HepG2 (cell line): ENCODE measurements around the gene MYO15A. TPM values are rescaled to one million over a fixed set of nuclear protein-coding genes. Genes with fewer than 3 reads are reported as not detected.

Experiments used
- ATF7-NPFF ChIP-seq: sonication (generic); formaldehyde crosslinking; IDR thresholded peaks from 2 replicates; pipeline ENCODE4 v1.8.1; 2023; ENCODE audit warnings: mild to moderate bottlenecking, low read depth, missing genetic modification reagents, moderate library complexity
- BCL6 ChIP-seq: IDR thresholded peaks from 2 replicates; pipeline ENCODE4 v1.6.1; 2016; ENCODE audit warnings: missing genetic modification reagents, missing compliant biosample characterization
- CEBPB ChIP-seq: IDR thresholded peaks from 2 replicates; pipeline ENCODE4 v1.6.1; 2011; ENCODE audit warnings: low read depth, low read length, improper control_type of control experiment, borderline replicate concordance
- FOXC1 ChIP-seq: sonication (generic); formaldehyde crosslinking; IDR thresholded peaks from 2 replicates; pipeline ENCODE4 v1.8.0; 2022; ENCODE audit warnings: mild to moderate bottlenecking, missing genetic modification reagents, borderline replicate concordance
- IRX3 ChIP-seq: sonication (generic); formaldehyde crosslinking; IDR thresholded peaks from 2 replicates; pipeline ENCODE4 v1.8.1; 2023; ENCODE audit warnings: mild to moderate bottlenecking, low read depth, missing genetic modification reagents, borderline replicate concordance
- JDP2 ChIP-seq: sonication (generic); formaldehyde crosslinking; IDR thresholded peaks from 2 replicates; pipeline ENCODE4 v1.8.1; 2022; ENCODE audit warnings: missing genetic modification reagents, borderline replicate concordance
- KDM1A ChIP-seq: IDR thresholded peaks from 2 replicates; pipeline ENCODE4 v1.6.1; 2016; ENCODE audit warnings: missing compliant biosample characterization
- NFE2L2 ChIP-seq: fragments of 150-350 bp; IDR thresholded peaks from 2 replicates; pipeline ENCODE4 v1.6.1; 2014; ENCODE audit warnings: low read length
- PITX1 ChIP-seq: sonication (generic); formaldehyde crosslinking; IDR thresholded peaks from 2 replicates; pipeline ENCODE4 v1.5.1; 2020; ENCODE audit warnings: mild to moderate bottlenecking, missing genetic modification reagents
- RFX5 ChIP-seq: IDR thresholded peaks from 2 replicates; pipeline ENCODE4 v1.6.1; 2011; ENCODE audit warnings: low read depth, low read length, improper control_type of control experiment
- SNAPC2 ChIP-seq: sonication (generic); formaldehyde crosslinking; IDR thresholded peaks from 2 replicates; pipeline ENCODE4 v1.8.1; 2022; ENCODE audit warnings: mild to moderate bottlenecking, missing genetic modification reagents
- TAF1 ChIP-seq: sonication (generic); formaldehyde crosslinking; IDR thresholded peaks from 2 replicates; pipeline ENCODE4 v1.4.0; 2020; ENCODE audit warnings: missing genetic modification reagents
- YEATS2 ChIP-seq: sonication (generic); formaldehyde crosslinking; IDR thresholded peaks from 2 replicates; pipeline ENCODE4 v1.4.0; 2020; ENCODE audit warnings: missing genetic modification reagents, borderline replicate concordance
- ZFP1 ChIP-seq: IDR thresholded peaks from 2 replicates; pipeline ENCODE4 v1.6.1; 2016
- ZKSCAN5 ChIP-seq: sonication (generic); formaldehyde crosslinking; IDR thresholded peaks from 2 replicates; pipeline ENCODE4 v1.5.1; 2020; ENCODE audit warnings: mild to moderate bottlenecking, missing genetic modification reagents
- ZNF333 ChIP-seq: sonication (generic); formaldehyde crosslinking; IDR thresholded peaks from 2 replicates; pipeline ENCODE4 v1.4.0; 2020; ENCODE audit warnings: mild to moderate bottlenecking, missing genetic modification reagents, borderline replicate concordance
- ZNF619 ChIP-seq: sonication (generic); formaldehyde crosslinking; IDR thresholded peaks from 2 replicates; pipeline ENCODE4 v1.4.0; 2020; ENCODE audit warnings: mild to moderate bottlenecking, missing genetic modification reagents
- ZNF777 ChIP-seq: sonication (generic); formaldehyde crosslinking; IDR thresholded peaks from 2 replicates; pipeline ENCODE4 v1.4.0; 2020; ENCODE audit warnings: missing genetic modification reagents
- ZSCAN12 ChIP-seq: sonication (generic); formaldehyde crosslinking; IDR thresholded peaks from 2 replicates; pipeline ENCODE4 v1.9.0; 2021; ENCODE audit warnings: mild to moderate bottlenecking, missing genetic modification reagents
- polyA plus RNA-seq, 8 experiments: library from polyadenylated mRNA; depleted of rRNA in 3 of 8; stranded (reverse) in 7 of 8; unstranded in 1 of 8; fragments of >200 nt; fragmentation: Illumina TruSeq in 4 of 8; extraction: Trizol in 4 of 8; gene quantifications; 2 replicates each; pipeline versions ENCODE4 v1.2.1 to v1.2.3, GENCODE V29; 2011 to 2016; ENCODE audit warnings: low read depth in 4 of 8, missing spikeins in 1 of 8, mixed read lengths in 1 of 8; ENCODE audit not compliant: insufficient read depth in 1 of 8
- total RNA-seq, 5 experiments: library from RNA; depleted of rRNA; stranded (reverse); fragments of >200 nt; fragmentation: Illumina TruSeq; extraction: Trizol; gene quantifications; 2 replicates each; pipeline ENCODE4 v1.2.3, GENCODE V29; 2016; ENCODE audit warnings: low read depth in 1 of 5
- TF ChIP-seq, protein P1 (sequence below): sonication (generic); formaldehyde crosslinking; IDR thresholded peaks from 2 replicates; pipeline ENCODE4 v1.5.1; 2020; ENCODE audit warnings: mild to moderate bottlenecking, missing genetic modification reagents, moderate library complexity
- TF ChIP-seq, protein P2 (sequence below): sonication (generic); formaldehyde crosslinking; IDR thresholded peaks from 2 replicates; pipeline ENCODE4 v1.8.0; 2022; ENCODE audit warnings: mild to moderate bottlenecking, missing genetic modification reagents, moderate library complexity
- TF ChIP-seq, protein P3 (sequence below): sonication (generic); formaldehyde crosslinking; IDR thresholded peaks from 2 replicates; pipeline ENCODE4 v1.8.0; 2022; ENCODE audit warnings: missing genetic modification reagents, mild to moderate bottlenecking, borderline replicate concordance
- TF ChIP-seq, protein P4 (sequence below): sonication (generic); formaldehyde crosslinking; IDR thresholded peaks from 2 replicates; pipeline ENCODE4 v1.4.0; 2020; ENCODE audit warnings: missing genetic modification reagents
- TF ChIP-seq, protein P5 (sequence below): sonication (generic); formaldehyde crosslinking; IDR thresholded peaks from 2 replicates; pipeline ENCODE4 v1.4.0; 2020; ENCODE audit warnings: missing genetic modification reagents

Gene MYO15A
- total and polyA plus RNA-seq, 2 of the 13 experiments (the other 11 are each of a cell fraction or from before 2014, with no cell fraction given) = 0.07 to 0.20 TPM

DNA sequence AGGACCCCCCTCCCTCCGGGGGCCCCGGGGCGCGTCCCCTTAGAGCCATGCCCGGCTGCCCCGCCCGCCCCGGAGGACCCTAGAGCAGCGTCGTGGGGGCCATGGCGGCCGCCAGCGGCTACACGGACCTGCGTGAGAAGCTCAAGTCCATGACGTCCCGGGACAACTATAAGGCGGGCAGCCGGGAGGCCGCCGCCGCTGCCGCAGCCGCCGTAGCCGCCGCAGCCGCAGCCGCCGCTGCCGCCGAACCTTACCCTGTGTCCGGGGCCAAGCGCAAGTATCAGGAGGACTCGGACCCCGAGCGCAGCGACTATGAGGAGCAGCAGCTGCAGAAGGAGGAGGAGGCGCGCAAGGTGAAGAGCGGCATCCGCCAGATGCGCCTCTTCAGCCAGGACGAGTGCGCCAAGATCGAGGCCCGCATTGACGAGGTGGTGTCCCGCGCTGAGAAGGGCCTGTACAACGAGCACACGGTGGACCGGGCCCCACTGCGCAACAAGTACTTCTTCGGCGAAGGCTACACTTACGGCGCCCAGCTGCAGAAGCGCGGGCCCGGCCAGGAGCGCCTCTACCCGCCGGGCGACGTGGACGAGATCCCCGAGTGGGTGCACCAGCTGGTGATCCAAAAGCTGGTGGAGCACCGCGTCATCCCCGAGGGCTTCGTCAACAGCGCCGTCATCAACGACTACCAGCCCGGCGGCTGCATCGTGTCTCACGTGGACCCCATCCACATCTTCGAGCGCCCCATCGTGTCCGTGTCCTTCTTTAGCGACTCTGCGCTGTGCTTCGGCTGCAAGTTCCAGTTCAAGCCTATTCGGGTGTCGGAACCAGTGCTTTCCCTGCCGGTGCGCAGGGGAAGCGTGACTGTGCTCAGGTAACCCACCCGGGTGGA, 75.8 kb downstream of the MYO15A start (continued):
- TF ChIP-seq, protein P1, sequence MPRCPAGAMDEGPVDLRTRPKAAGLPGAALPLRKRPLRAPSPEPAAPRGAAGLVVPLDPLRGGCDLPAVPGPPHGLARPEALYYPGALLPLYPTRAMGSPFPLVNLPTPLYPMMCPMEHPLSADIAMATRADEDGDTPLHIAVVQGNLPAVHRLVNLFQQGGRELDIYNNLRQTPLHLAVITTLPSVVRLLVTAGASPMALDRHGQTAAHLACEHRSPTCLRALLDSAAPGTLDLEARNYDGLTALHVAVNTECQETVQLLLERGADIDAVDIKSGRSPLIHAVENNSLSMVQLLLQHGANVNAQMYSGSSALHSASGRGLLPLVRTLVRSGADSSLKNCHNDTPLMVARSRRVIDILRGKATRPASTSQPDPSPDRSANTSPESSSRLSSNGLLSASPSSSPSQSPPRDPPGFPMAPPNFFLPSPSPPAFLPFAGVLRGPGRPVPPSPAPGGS (CRISPR knock-in tag) = 0 out of 2 replicates have a peak, but pooled peaks have one; percentile 36
- TF ChIP-seq BCL6 (0 out of 2 replicates have a peak, but pooled peaks have one; percentile 10), RFX5 (no peak), KDM1A (CRISPR knock-in tag) (no peak), JDP2 (CRISPR knock-in tag) (no peak), ZNF333 (CRISPR knock-in tag) (no peak; the same call in 1 of the 2 replicates), YEATS2 (CRISPR knock-in tag) (no peak), PITX1 (CRISPR knock-in tag) (0 out of 2 replicates have a peak, but pooled peaks have one; percentile 46), SNAPC2 (CRISPR knock-in tag) (no peak), TAF1 (no peak; the same call in 1 of the 2 replicates), ATF7-NPFF (CRISPR knock-in tag) (0 out of 2 replicates have a peak, but pooled peaks have one; percentile 19), ZNF619 (CRISPR knock-in tag) (no peak), NFE2L2 (no peak), FOXC1 (CRISPR knock-in tag) (0 out of 2 replicates have a peak, but pooled peaks have one; percentile 14), ZFP1 (CRISPR knock-in tag) (no peak), ZKSCAN5 (CRISPR knock-in tag) (no peak), ZNF777 (CRISPR knock-in tag) (no peak; the same call in 1 of the 2 replicates), IRX3 (CRISPR knock-in tag) (0 out of 2 replicates have a peak, but pooled peaks have one; percentile 16), ZSCAN12 (CRISPR knock-in tag) (no peak), CEBPB (no peak)
- TF ChIP-seq, protein P2, sequence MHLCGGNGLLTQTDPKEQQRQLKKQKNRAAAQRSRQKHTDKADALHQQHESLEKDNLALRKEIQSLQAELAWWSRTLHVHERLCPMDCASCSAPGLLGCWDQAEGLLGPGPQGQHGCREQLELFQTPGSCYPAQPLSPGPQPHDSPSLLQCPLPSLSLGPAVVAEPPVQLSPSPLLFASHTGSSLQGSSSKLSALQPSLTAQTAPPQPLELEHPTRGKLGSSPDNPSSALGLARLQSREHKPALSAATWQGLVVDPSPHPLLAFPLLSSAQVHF = no peak
- TF ChIP-seq, protein P3, sequence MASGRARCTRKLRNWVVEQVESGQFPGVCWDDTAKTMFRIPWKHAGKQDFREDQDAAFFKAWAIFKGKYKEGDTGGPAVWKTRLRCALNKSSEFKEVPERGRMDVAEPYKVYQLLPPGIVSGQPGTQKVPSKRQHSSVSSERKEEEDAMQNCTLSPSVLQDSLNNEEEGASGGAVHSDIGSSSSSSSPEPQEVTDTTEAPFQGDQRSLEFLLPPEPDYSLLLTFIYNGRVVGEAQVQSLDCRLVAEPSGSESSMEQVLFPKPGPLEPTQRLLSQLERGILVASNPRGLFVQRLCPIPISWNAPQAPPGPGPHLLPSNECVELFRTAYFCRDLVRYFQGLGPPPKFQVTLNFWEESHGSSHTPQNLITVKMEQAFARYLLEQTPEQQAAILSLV (CRISPR knock-in tag) = peak; percentile 23; the same call in 1 of the 2 replicates
- TF ChIP-seq, protein P4, sequence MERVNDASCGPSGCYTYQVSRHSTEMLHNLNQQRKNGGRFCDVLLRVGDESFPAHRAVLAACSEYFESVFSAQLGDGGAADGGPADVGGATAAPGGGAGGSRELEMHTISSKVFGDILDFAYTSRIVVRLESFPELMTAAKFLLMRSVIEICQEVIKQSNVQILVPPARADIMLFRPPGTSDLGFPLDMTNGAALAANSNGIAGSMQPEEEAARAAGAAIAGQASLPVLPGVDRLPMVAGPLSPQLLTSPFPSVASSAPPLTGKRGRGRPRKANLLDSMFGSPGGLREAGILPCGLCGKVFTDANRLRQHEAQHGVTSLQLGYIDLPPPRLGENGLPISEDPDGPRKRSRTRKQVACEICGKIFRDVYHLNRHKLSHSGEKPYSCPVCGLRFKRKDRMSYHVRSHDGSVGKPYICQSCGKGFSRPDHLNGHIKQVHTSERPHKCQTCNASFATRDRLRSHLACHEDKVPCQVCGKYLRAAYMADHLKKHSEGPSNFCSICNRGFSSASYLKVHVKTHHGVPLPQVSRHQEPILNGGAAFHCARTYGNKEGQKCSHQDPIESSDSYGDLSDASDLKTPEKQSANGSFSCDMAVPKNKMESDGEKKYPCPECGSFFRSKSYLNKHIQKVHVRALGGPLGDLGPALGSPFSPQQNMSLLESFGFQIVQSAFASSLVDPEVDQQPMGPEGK (CRISPR knock-in tag) = no peak
- TF ChIP-seq, protein P5, sequence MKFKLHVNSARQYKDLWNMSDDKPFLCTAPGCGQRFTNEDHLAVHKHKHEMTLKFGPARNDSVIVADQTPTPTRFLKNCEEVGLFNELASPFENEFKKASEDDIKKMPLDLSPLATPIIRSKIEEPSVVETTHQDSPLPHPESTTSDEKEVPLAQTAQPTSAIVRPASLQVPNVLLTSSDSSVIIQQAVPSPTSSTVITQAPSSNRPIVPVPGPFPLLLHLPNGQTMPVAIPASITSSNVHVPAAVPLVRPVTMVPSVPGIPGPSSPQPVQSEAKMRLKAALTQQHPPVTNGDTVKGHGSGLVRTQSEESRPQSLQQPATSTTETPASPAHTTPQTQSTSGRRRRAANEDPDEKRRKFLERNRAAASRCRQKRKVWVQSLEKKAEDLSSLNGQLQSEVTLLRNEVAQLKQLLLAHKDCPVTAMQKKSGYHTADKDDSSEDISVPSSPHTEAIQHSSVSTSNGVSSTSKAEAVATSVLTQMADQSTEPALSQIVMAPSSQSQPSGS = no peak
